Omental fat pad (tissue), 4 donors: ENCODE data around the gene AP1M1. TPM values are rescaled to one million over a fixed set of nuclear protein-coding genes. Genes with fewer than 3 reads are reported as not detected.
A peak's percentile ranks its signal among the peaks of the same experiment; 100 is the strongest.

Experiments
- ATAC-seq: fragments of 150-250 bp; one replicate; pipeline ENCODE4 v1.9.1; 2016; ENCODE audit warnings: mild to moderate bottlenecking, moderate library complexity; ENCODE audit not compliant: low FRiP score
- DNase-seq: peaks from one replicate; pipeline ENCODE4 v3.0.0-alpha.2; 2019; ENCODE audit warnings: low spot score
- CTCF ChIP-seq, 3 donors: fragments of 450-650 bp; IDR thresholded peaks; one replicate each; pipeline ENCODE4 v1.5.1; 2016 to 2017; ENCODE audit warnings: antibody characterized with exemption in 3 of 3, mild to moderate bottlenecking in 3 of 3, moderate library complexity in 2 of 3
- total RNA-seq, 4 donors: library from RNA; depleted of rRNA; stranded (reverse); fragments of >200 nt; gene quantifications; one replicate each; pipeline ENCODE4 v1.1.0, GENCODE V29; 2016

Gene AP1M1
- total RNA-seq, 4 donors from 2014 or later = 92.0 to 154 (median 111) TPM

GRCh38 chr19:16203256-16204004 lies 5.7 kb downstream of the AP1M1 start:
- no peak for TF ChIP-seq CTCF (IDR thresholded peaks at IDR 0.05)
- no peak for DNase-seq
- no peak for ATAC-seq

DNA sequence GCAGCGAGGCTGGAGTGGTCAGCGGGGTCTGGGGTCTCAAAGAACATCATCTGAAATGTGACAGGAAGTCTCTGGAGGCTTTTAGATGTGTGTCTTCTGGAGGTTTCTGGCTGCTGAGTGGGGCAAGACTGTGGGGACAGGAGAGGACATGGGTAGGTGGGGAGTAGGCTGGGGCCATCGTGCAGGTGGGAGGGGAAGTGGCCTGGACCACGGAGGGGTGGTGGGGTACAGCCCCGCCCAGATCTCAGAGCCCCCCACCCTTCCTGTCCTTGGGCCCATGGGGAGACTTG lies 6.2 kb downstream of the AP1M1 start:
- DNase-seq (no peak), ATAC-seq (no peak)
- no peak for TF ChIP-seq CTCF (IDR thresholded peaks at IDR 0.05)

- ATAC-seq = no peak
- DNase-seq = peak; percentile 3
Observed at GRCh38 chr19:16205205-16206045, 7.7 kb downstream of the AP1M1 start.

GRCh38 chr19:16206046-16206605 lies 8.4 kb downstream of the AP1M1 start:
- ATAC-seq (no peak), DNase-seq (no peak)
- TF ChIP-seq CTCF (IDR thresholded peaks at IDR 0.05) = no peak

More at GRCh38 chr19:16205205-16206045, 7.7 kb downstream of the AP1M1 start:
- TF ChIP-seq CTCF (IDR thresholded peaks at IDR 0.05) = no peak

DNA sequence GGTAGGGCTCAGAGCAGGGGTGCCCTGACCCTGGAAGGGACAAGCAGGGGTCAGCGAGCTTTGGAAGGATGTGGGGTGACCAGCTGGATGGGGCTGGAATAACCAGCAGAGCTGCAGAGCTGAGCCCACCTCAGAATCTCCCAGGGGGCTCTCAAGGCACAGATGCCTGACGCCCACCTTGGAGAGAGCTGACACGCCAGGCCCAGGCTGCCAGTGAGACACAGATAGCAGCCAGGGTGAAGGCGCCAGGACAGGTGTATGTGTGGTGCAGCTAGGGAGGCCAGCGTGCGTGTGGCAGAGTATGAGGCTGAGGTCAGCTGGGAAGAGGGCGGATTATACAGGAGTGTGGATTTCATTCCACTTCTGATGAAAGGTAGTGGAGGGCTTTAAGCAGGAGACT lies 8.9 kb downstream of the AP1M1 start:
- no peak for DNase-seq
- no peak for ATAC-seq
- TF ChIP-seq CTCF (IDR thresholded peaks at IDR 0.05) = no peak

GRCh38 chr19:16207063-16207462 lies 9.4 kb downstream of the AP1M1 start:
- DNase-seq (no peak), ATAC-seq (no peak)
- TF ChIP-seq CTCF (IDR thresholded peaks at IDR 0.05) = no peak
